K562 (cell line): ENCODE data around the gene SLC7A6. TPM values are rescaled to one million over a fixed set of nuclear protein-coding genes. Genes with fewer than 3 reads are reported as not detected.

ENCODE experiments used
- CCAR2 ChIP-seq: fragments of 200-400 bp; formaldehyde crosslinking; IDR thresholded peaks from 2 replicates; pipeline ENCODE4 v1.6.1; 2017; ENCODE audit warnings: mild to moderate bottlenecking, low read depth, low read length
- EGR1 ChIP-seq: fragments of 450-650 bp; conservative IDR thresholded peaks from 2 replicates; pipeline ENCODE4 v1.6.1; 2017; ENCODE audit warnings: mild to moderate bottlenecking
- MYBL2 ChIP-seq, 2 experiments: fragments of 450-650 bp in 1 of 2; sonication (generic) in 1 of 2; formaldehyde crosslinking in 1 of 2; IDR thresholded peaks; 2 replicates each; pipeline versions ENCODE4 v1.6.1 to v1.8.1; 2017 to 2022; ENCODE audit warnings: borderline replicate concordance in 1 of 2, inconsistent platforms in 1 of 2, low read depth in 1 of 2, mild to moderate bottlenecking in 1 of 2, missing genetic modification reagents in 1 of 2, moderate library complexity in 1 of 2
- NFXL1 ChIP-seq: fragments of 450-650 bp; formaldehyde crosslinking; IDR thresholded peaks from 2 replicates; pipeline ENCODE4 v1.4.0; 2021; ENCODE audit warnings: mild to moderate bottlenecking
- polyA plus RNA-seq, 8 experiments: library from polyadenylated mRNA; depleted of rRNA in 4 of 8; stranded (reverse) in 5 of 8; unstranded in 3 of 8; fragments of >200 nt; fragmentation: Nextera tagmentation in 2 of 8; fragmentation: Illumina TruSeq in 1 of 8; extraction: Ambion mirVana in 2 of 8; extraction: Trizol in 1 of 8; gene quantifications; 2 replicates each; pipeline versions ENCODE4 v1.2.1 to v1.2.3, GENCODE V29; 2011 to 2014; ENCODE audit warnings: inconsistent platforms in 1 of 8, missing spikeins in 1 of 8
- total RNA-seq, 7 experiments: library from RNA; depleted of rRNA in 6 of 7; stranded (reverse); fragments of >200 nt in 6 of 7; fragmentation: Illumina TruSeq in 2 of 7; extraction: Trizol in 2 of 7; gene quantifications; 2 replicates each; pipeline versions ENCODE4 v1.2.1 to v1.2.3, GENCODE V29; 2011 to 2021; ENCODE audit warnings: low replicate concordance in 1 of 7
- TF ChIP-seq, protein P1 (sequence below): fragments of 450-650 bp; IDR thresholded peaks from 2 replicates; pipeline ENCODE4 v1.6.1; 2017; ENCODE audit warnings: antibody characterized with exemption, mild to moderate bottlenecking

SLC7A6 gene
- total and polyA plus RNA-seq, 9 of the 15 experiments (the other 6 are each of a cell fraction or from before 2014, with no cell fraction given), result 12.6 to 60.1 (median 29.8) TPM

DNA sequence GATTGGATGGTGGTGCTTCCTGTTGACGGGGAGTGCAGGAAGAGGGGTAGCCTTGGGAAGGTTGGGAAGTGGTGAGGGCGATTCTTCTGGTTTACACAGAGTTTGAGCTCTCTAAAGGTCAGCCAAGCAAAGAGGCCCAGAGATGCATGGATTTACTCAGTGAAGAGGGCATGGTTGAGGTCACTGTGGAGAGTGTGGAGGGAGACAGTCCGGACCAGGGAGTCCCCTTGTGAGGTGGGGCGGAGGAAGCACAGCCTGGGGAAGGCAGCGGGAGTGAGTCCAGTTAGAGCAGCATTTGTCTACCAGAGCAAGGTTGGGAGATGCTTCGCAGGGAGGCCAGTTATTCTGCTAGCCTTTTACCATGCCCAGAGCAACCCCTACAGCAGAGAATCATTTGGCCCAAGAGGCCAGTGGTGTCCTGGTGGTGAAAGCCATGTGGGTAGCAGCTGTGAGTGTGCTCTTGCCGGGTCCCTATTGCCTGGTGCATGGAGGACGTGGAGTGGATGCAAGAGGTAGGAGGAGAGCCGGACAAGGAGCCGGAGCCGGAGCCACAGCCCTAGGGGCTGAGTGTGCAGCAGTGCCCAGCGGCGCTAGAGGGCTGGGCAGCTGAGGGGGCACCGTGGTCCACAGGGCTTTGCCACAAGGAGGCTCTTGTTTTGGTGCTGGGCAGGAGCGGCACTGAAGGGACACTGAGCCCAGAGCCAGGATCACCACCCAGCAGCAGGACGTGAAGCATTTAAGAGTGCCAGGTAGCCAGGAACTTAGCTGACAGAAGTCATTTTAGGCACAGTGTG, 74.2 kb downstream of the SLC7A6 start (continued):
- TF ChIP-seq, protein P1, sequence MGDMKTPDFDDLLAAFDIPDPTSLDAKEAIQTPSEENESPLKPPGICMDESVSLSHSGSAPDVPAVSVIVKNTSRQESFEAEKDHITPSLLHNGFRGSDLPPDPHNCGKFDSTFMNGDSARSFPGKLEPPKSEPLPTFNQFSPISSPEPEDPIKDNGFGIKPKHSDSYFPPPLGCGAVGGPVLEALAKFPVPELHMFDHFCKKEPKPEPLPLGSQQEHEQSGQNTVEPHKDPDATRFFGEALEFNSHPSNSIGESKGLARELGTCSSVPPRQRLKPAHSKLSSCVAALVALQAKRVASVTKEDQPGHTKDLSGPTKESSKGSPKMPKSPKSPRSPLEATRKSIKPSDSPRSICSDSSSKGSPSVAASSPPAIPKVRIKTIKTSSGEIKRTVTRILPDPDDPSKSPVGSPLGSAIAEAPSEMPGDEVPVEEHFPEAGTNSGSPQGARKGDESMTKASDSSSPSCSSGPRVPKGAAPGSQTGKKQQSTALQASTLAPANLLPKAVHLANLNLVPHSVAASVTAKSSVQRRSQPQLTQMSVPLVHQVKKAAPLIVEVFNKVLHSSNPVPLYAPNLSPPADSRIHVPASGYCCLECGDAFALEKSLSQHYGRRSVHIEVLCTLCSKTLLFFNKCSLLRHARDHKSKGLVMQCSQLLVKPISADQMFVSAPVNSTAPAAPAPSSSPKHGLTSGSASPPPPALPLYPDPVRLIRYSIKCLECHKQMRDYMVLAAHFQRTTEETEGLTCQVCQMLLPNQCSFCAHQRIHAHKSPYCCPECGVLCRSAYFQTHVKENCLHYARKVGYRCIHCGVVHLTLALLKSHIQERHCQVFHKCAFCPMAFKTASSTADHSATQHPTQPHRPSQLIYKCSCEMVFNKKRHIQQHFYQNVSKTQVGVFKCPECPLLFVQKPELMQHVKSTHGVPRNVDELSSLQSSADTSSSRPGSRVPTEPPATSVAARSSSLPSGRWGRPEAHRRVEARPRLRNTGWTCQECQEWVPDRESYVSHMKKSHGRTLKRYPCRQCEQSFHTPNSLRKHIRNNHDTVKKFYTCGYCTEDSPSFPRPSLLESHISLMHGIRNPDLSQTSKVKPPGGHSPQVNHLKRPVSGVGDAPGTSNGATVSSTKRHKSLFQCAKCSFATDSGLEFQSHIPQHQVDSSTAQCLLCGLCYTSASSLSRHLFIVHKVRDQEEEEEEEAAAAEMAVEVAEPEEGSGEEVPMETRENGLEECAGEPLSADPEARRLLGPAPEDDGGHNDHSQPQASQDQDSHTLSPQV, result no peak
- TF ChIP-seq CCAR2 (no peak), NFXL1 (CRISPR knock-in tag) (no peak), EGR1 (no peak), MYBL2 (IDR thresholded peaks at IDR 0.05; ENCODE audit: low read depth) (no peak), MYBL2 (CRISPR knock-in tag; IDR thresholded peaks at IDR 0.05; ENCODE audit: borderline replicate concordance) (no peak)
